ENCODE results near the gene CREB5.

- TF ChIP-seq SIN3A (IDR thresholded peaks at IDR 0.05; ENCODE audit: borderline replicate concordance, insufficient read depth, low read length): no peak
- TF ChIP-seq REST (IDR thresholded peaks at IDR 0.05; ENCODE audit: insufficient read depth in 1 of 2, low read depth in 2 of 2, low read length in 2 of 2): no peak
Observed at GRCh38 chr7:28617308-28617880, 205.1 kb downstream of the CREB5 start.
